WERI-Rb-1 (cell line): ENCODE results near the gene WWOX.

Experiments used
- DNase-seq: peaks from one replicate; pipeline ENCODE4 v3.0.0-alpha.2; 2020
- H3K27ac ChIP-seq: fragments of 250-450 bp; sonication (Bioruptor Pico); 2 replicates; pipeline ENCODE4 v1.5.1; 2020; ENCODE audit warnings: mild to moderate bottlenecking, moderate library complexity
- H3K27me3 ChIP-seq: fragments of 250-450 bp; sonication (Bioruptor Pico); 2 replicates; pipeline ENCODE4 v1.5.1; 2021; ENCODE audit warnings: mild to moderate bottlenecking, low read depth, moderate library complexity; ENCODE audit not compliant: insufficient read depth, severe bottlenecking
- H3K36me3 ChIP-seq: fragments of 250-450 bp; sonication (Bioruptor Pico); 2 replicates; pipeline ENCODE4 v1.5.1; 2020; ENCODE audit warnings: mild to moderate bottlenecking, moderate library complexity
- H3K4me3 ChIP-seq: 2 replicates; pipeline ENCODE4 v1.5.1; 2011; ENCODE audit warnings: low read depth, mild to moderate bottlenecking, control low read depth, low read length
- H3K9me3 ChIP-seq: fragments of 250-450 bp; sonication (Bioruptor Pico); 2 replicates; pipeline ENCODE4 v1.5.1; 2021; ENCODE audit warnings: mild to moderate bottlenecking, moderate library complexity; ENCODE audit not compliant: severe bottlenecking
- CTCF ChIP-seq: IDR thresholded peaks from 2 replicates; pipeline ENCODE4 v1.5.1; 2011; ENCODE audit warnings: low read depth, mild to moderate bottlenecking, control low read depth, inconsistent platforms, low read length

Gene WWOX

GRCh38 chr16:78650339-78651074, 551.1 kb downstream of the WWOX start:
- Histone ChIP-seq H3K9me3 (no peaks in the 10 kb centered on the region), H3K36me3 (no peaks in the 10 kb centered on the region), H3K27me3 (no peaks in the 10 kb centered on the region), H3K27ac (peak overlapping the region; percentile 48; the same call in 1 of the 2 replicates), H3K4me3 (no peak overlapping the region)
- no peak for DNase-seq
- no peak for TF ChIP-seq CTCF

GRCh38 chr16:78654929-78655328, 555.5 kb downstream of the WWOX start:
- no peak for TF ChIP-seq CTCF
- H3K36me3 ChIP-seq: no peaks in the 10 kb centered on the region
- no peak for DNase-seq

GRCh38 chr16:78655331-78656113, 556.1 kb downstream of the WWOX start:
- DNase-seq: no peak
- no peaks in the 10 kb centered on the region for H3K9me3 ChIP-seq
- H3K27ac ChIP-seq: no peak overlapping the region
- no peak overlapping the region for H3K4me3 ChIP-seq
- no peak for TF ChIP-seq CTCF
- no peaks in the 10 kb centered on the region for H3K36me3 ChIP-seq
- H3K27me3 ChIP-seq: no peaks in the 10 kb centered on the region

More at GRCh38 chr16:78654929-78655328, 555.5 kb downstream of the WWOX start:
- Histone ChIP-seq H3K9me3 (no peaks in the 10 kb centered on the region), H3K27me3 (no peaks in the 10 kb centered on the region), H3K4me3 (no peak overlapping the region), H3K27ac (no peak overlapping the region)

GRCh38 chr16:78656887-78657286, 557.4 kb downstream of the WWOX start:
- TF ChIP-seq CTCF: no peak
- Histone ChIP-seq H3K27ac (no peak overlapping the region), H3K4me3 (no peak overlapping the region), H3K36me3 (no peaks in the 10 kb centered on the region), H3K27me3 (no peaks in the 10 kb centered on the region), H3K9me3 (no peaks in the 10 kb centered on the region)
- DNase-seq: no peak

- Histone ChIP-seq H3K27me3 (no peaks in the 10 kb centered on the region), H3K36me3 (no peaks in the 10 kb centered on the region), H3K27ac (no peak overlapping the region), H3K9me3 (no peaks in the 10 kb centered on the region), H3K4me3 (no peak overlapping the region)
- DNase-seq: no peak
- no peak for TF ChIP-seq CTCF
These were observed 559.8 kb downstream of the WWOX start for GRCh38 chr16:78659216-78659615.
